HEK293 (cell line): ENCODE data around the gene RPS21.

ENCODE experiments used
- CTCF ChIA-PET: fragments of 350-600 bp; formaldehyde crosslinking; extraction: SDS; loops from one replicate; lab custom pipeline; 2021; ENCODE audit warnings: antibody characterized with exemption; lab: Yijun Ruan, JAX
- POLR2A ChIA-PET: fragments of 300-600 bp; formaldehyde crosslinking; extraction: SDS; loops from one replicate; lab custom pipeline; 2020; ENCODE audit warnings: antibody characterized with exemption, inconsistent platforms; lab: Yijun Ruan, JAX
- H3K27ac ChIP-seq: fragments of 200-500 bp; sonication (Bioruptor generic); 2 replicates; pipeline ENCODE4 v1.5.1; 2014; ENCODE audit warnings: low read depth, low read length, control low read depth, inconsistent platforms; ENCODE audit errors: extremely low read depth
- H3K36me3 ChIP-seq, 2 experiments: fragments of 200-500 bp in 1 of 2; sonication (Bioruptor generic) in 1 of 2; 1 replicate in 1 of 2; 2 replicates in 1 of 2; pipeline ENCODE4 v1.5.1; 2014 to 2017; ENCODE audit warnings: inconsistent platforms in 2 of 2, low read length in 2 of 2; ENCODE audit not compliant: control insufficient read depth in 2 of 2, insufficient read depth in 1 of 2
- H3K4me1 ChIP-seq: fragments of 200-500 bp; sonication (Bioruptor generic); 2 replicates; pipeline ENCODE4 v1.5.1; 2014; ENCODE audit warnings: mild to moderate bottlenecking, low read length, inconsistent platforms; ENCODE audit not compliant: control insufficient read depth, insufficient read depth
- H3K4me3 ChIP-seq: 2 replicates; pipeline ENCODE4 v1.5.1; 2011; ENCODE audit warnings: low read depth, mild to moderate bottlenecking, control low read depth, low read length, moderate library complexity
- H3K9me3 ChIP-seq: fragments of 200-500 bp; sonication (Bioruptor generic); 2 replicates; pipeline ENCODE4 v1.5.1; 2014; ENCODE audit warnings: low read depth, low read length, inconsistent platforms; ENCODE audit not compliant: control insufficient read depth, insufficient read depth
- CTCF ChIP-seq: fragments of 450-650 bp; formaldehyde crosslinking; IDR thresholded peaks from 2 replicates; pipeline ENCODE4 v1.5.1; 2016; ENCODE audit warnings: missing biosample characterization, missing genetic modification characterization
- EGR2 ChIP-seq: fragments of 450-650 bp; formaldehyde crosslinking; IDR thresholded peaks from 2 replicates; pipeline ENCODE4 v1.5.1; 2016; ENCODE audit warnings: low read depth, missing biosample characterization, missing genetic modification characterization
- GLIS2 ChIP-seq: fragments of 450-650 bp; formaldehyde crosslinking; IDR thresholded peaks from 2 replicates; pipeline ENCODE4 v1.5.1; 2016; ENCODE audit warnings: missing biosample characterization, missing genetic modification characterization
- HIC1 ChIP-seq: fragments of 450-650 bp; formaldehyde crosslinking; IDR thresholded peaks from 2 replicates; pipeline ENCODE4 v1.5.1; 2016; ENCODE audit warnings: missing biosample characterization, missing genetic modification characterization
- MEIS1 ChIP-seq: sonication (generic); formaldehyde crosslinking; IDR thresholded peaks from 2 replicates; pipeline ENCODE4 v1.8.1; 2022; ENCODE audit warnings: missing genetic modification reagents, mild to moderate bottlenecking, borderline replicate concordance
- SCRT2 ChIP-seq: fragments of 450-650 bp; formaldehyde crosslinking; IDR thresholded peaks from 2 replicates; pipeline ENCODE4 v1.5.1; 2016; ENCODE audit warnings: missing biosample characterization, missing genetic modification characterization
- ZBTB48 ChIP-seq: fragments of 450-650 bp; formaldehyde crosslinking; IDR thresholded peaks from 2 replicates; pipeline ENCODE4 v1.5.1; 2016; ENCODE audit warnings: missing biosample characterization, missing genetic modification characterization
- ZFHX2 ChIP-seq: fragments of 450-650 bp; formaldehyde crosslinking; conservative IDR thresholded peaks from 2 replicates; pipeline ENCODE4 v1.5.1; 2016; ENCODE audit warnings: missing biosample characterization, missing genetic modification characterization
- ZNF2 ChIP-seq: fragments of 450-650 bp; formaldehyde crosslinking; IDR thresholded peaks from 2 replicates; pipeline ENCODE4 v1.5.1; 2016; ENCODE audit warnings: missing biosample characterization, missing genetic modification characterization
- ZNF280D ChIP-seq: fragments of 450-650 bp; formaldehyde crosslinking; IDR thresholded peaks from 2 replicates; pipeline ENCODE4 v1.5.1; 2016; ENCODE audit warnings: missing biosample characterization, missing genetic modification characterization
- ZNF335 ChIP-seq: fragments of 450-650 bp; formaldehyde crosslinking; conservative IDR thresholded peaks from 2 replicates; pipeline ENCODE4 v1.5.1; 2016; ENCODE audit warnings: missing biosample characterization, missing genetic modification characterization
- ZNF37A ChIP-seq: fragments of 450-650 bp; IDR thresholded peaks from 2 replicates; pipeline ENCODE4 v1.5.1; 2018; ENCODE audit warnings: missing biosample characterization, missing genetic modification characterization
- ZNF777 ChIP-seq: fragments of 450-650 bp; formaldehyde crosslinking; IDR thresholded peaks from 2 replicates; pipeline ENCODE4 v1.5.1; 2017; ENCODE audit warnings: missing biosample characterization, missing genetic modification characterization, borderline replicate concordance
- TF ChIP-seq, protein P1 (sequence below): fragments of 450-650 bp; formaldehyde crosslinking; IDR thresholded peaks from 2 replicates; pipeline ENCODE4 v1.5.1; 2016; ENCODE audit warnings: missing biosample characterization, missing genetic modification characterization
- TF ChIP-seq, protein P2 (sequence below): fragments of 450-650 bp; formaldehyde crosslinking; IDR thresholded peaks from 2 replicates; pipeline ENCODE4 v1.5.1; 2016; ENCODE audit warnings: missing biosample characterization, missing genetic modification characterization
- TF ChIP-seq, protein P3 (sequence below): fragments of 450-650 bp; formaldehyde crosslinking; IDR thresholded peaks from 2 replicates; pipeline ENCODE4 v1.5.1; 2016; ENCODE audit warnings: missing biosample characterization, missing genetic modification characterization

The RPS21 gene

DNA sequence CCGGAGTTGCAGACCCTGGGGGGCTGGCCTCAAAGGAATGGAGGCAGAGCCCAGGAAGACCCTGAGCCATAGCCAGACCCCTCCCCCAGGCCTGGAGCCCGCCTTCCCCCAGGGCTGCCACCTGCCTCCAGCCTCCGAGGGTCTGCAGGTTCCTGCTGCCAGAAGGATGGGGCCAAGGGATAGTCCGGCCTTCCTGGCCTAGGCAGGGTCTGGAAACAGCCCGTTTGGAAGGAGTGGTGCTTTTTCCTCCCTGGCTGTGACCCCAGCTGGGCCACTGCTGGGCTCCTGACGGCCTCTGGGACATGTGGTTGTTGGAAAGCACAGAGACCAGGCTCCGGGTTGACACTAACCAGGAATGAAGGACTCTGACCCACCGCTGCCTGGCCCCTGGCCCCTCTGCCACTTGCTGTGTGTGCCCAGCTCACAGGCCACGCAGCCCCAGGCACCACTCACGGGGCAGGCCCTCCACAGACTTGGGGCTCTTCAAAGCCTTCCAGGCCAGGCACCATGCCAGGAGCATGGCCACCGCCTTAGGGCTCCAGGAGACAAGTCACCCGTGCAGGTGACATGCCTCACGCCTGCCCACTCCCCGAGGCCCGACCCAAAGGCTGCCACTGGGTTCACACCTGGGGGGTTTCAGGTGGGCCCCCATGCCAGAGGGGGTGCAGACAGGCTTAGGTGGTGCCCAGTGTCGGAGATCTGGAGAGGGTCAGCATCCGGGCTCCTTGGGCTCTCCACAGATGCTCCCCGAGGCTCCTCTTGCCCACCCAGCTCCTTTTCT is 15.9 kb upstream of the RPS21 start (continued):
- TF ChIP-seq HIC1 (tag by site-specific recombination) (peak; percentile 27; the same call in 1 of the 2 replicates), ZBTB48 (tag by site-specific recombination) (peak; percentile 12; the same call in 1 of the 2 replicates)
- TF ChIP-seq, all 188 proteins: peak for 7

DNA sequence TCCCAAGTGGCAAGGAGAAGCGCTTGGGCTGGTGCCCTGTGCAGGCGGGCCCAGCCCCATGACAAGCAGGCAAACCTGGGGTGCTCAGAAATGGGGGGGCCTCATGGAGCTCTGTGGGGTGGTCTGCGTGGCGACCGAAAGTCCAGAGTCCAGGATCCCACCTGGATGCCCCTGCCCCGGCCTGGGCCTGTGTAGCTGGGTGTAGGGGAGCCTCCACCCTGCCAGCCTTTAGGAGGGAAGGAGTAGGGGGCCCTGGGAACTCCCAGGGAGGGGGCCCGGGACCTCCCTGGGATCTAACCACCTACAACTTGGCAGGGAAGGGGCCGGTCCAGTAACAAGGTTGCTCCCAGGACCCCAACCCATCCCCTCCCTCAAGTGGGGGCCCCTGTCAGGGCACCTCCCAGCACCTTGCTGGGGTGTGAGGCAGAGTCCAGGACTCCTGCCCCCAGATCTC is 15.3 kb upstream of the RPS21 start:
- ChIA-PET CTCF (interaction anchor here (0.6 to 4.6 kb wide), 2 partner anchors 11 to 25 kb away, joined by 6 to 25 read pairs; no protein-coding TSS in a partner anchor), POLR2A (interaction anchor here (0.6 to 3.6 kb wide), 2 partner anchors 11 to 78 kb away, joined by 3 to 14 read pairs; no protein-coding TSS in a partner anchor)
- no peaks in the 10 kb centered on the region for H3K9me3 ChIP-seq
- no peak overlapping the region for H3K27ac ChIP-seq
- no peaks in the 10 kb centered on the region for H3K36me3 ChIP-seq
- H3K4me3 ChIP-seq: no peak overlapping the region
- peaks cover 27% of the 10 kb centered on the region for H3K4me1 ChIP-seq
- TF ChIP-seq SCRT2: no peak
- TF ChIP-seq ZNF335: no peak
- TF ChIP-seq ZNF280D (tag by site-specific recombination): no peak
- TF ChIP-seq CTCF (tag by site-specific recombination): no peak
- no peak for TF ChIP-seq ZNF777 (tag by site-specific recombination)
- TF ChIP-seq MEIS1 (CRISPR knock-in tag): no peak
- TF ChIP-seq ZNF2 (tag by site-specific recombination): no peak
- TF ChIP-seq, protein P1, sequence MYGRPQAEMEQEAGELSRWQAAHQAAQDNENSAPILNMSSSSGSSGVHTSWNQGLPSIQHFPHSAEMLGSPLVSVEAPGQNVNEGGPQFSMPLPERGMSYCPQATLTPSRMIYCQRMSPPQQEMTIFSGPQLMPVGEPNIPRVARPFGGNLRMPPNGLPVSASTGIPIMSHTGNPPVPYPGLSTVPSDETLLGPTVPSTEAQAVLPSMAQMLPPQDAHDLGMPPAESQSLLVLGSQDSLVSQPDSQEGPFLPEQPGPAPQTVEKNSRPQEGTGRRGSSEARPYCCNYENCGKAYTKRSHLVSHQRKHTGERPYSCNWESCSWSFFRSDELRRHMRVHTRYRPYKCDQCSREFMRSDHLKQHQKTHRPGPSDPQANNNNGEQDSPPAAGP (tag by site-specific recombination): no peak

DNA sequence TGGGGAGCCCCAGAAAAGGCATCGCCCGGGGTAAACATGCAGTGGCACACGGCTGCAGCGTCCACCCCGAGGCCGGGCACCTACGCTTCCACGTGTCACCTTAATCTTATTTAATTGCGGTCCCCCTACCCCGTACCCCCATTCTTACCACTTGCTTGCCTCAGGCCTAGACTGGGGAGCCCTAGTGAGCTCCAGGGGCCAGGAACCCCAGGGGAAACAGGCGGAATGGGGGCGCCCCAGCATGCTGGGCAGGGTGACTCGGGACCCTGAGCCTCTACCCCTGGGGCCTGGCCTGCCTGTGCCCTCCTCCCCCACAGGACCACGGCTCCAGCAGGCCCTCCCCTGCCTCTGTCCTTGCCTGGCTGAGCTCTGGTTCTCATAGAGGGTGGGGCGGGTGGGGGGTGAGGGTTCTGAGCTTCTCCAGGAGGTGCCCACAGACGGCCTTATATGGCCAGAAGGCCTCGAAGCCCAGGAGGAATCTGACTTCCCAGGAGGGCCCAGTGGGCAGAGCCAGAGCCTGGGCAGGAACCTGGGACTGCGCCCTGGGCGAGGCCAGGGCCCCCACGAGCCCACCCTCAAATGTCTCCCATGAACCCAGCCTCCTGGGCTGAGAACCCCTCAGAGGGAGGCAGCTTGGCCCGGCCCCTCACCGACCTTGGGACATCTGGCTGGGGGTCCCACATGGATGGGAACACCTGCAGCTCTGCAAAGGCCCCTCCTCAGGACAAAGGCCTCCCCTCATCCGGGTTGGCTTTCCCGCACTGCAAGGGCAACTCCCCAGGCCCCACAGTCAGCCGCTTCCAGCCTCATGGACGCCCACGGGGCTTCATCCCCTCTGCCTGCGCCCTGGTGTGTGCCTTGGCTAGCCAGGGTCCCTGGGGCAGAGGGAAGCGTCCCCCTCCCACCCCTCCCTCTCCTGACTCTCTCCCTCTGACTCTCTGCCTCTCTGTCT is 14.6 kb upstream of the RPS21 start:
- CTCF ChIA-PET: interaction anchor here (0.6 to 4.6 kb wide), 3 partner anchors 10 to 476 kb away, joined by 3 to 25 read pairs (median 6); no protein-coding TSS in a partner anchor
- no peaks in the 10 kb centered on the region for H3K36me3 ChIP-seq
- no peak overlapping the region for H3K27ac ChIP-seq
- no peak overlapping the region for H3K4me3 ChIP-seq
- POLR2A ChIA-PET: interaction anchor here (0.6 kb wide), 1 partner anchor 79 kb away, joined by 3 read pairs; no protein-coding TSS in a partner anchor
- TF ChIP-seq ZFHX2 (tag by site-specific recombination): peak; percentile 50
- TF ChIP-seq, protein P2, sequence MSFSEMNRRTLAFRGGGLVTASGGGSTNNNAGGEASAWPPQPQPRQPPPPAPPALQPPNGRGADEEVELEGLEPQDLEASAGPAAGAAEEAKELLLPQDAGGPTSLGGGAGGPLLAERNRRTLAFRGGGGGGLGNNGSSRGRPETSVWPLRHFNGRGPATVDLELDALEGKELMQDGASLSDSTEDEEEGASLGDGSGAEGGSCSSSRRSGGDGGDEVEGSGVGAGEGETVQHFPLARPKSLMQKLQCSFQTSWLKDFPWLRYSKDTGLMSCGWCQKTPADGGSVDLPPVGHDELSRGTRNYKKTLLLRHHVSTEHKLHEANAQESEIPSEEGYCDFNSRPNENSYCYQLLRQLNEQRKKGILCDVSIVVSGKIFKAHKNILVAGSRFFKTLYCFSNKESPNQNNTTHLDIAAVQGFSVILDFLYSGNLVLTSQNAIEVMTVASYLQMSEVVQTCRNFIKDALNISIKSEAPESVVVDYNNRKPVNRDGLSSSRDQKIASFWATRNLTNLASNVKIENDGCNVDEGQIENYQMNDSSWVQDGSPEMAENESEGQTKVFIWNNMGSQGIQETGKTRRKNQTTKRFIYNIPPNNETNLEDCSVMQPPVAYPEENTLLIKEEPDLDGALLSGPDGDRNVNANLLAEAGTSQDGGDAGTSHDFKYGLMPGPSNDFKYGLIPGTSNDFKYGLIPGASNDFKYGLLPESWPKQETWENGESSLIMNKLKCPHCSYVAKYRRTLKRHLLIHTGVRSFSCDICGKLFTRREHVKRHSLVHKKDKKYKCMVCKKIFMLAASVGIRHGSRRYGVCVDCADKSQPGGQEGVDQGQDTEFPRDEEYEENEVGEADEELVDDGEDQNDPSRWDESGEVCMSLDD (tag by site-specific recombination): peak; percentile 36; the same call in 1 of the 2 replicates
- 0 out of 2 replicates have a peak, but pooled peaks have one; percentile 6 for TF ChIP-seq EGR2 (tag by site-specific recombination)
- TF ChIP-seq, protein P3, sequence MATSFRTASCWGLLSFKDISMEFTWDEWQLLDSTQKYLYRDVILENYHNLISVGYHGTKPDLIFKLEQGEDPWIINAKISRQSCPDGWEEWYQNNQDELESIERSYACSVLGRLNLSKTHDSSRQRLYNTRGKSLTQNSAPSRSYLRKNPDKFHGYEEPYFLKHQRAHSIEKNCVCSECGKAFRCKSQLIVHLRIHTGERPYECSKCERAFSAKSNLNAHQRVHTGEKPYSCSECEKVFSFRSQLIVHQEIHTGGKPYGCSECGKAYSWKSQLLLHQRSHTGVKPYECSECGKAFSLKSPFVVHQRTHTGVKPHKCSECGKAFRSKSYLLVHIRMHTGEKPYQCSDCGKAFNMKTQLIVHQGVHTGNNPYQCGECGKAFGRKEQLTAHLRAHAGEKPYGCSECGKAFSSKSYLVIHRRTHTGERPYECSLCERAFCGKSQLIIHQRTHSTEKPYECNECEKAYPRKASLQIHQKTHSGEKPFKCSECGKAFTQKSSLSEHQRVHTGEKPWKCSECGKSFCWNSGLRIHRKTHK (tag by site-specific recombination): no peak
- peak; percentile 58 for TF ChIP-seq GLIS2
- no peak for TF ChIP-seq ZNF37A
- TF ChIP-seq, all 188 proteins: peak for 4
- Histone ChIP-seq H3K9me3 (no peaks in the 10 kb centered on the region), H3K4me1 (peaks cover 27% of the 10 kb centered on the region)
